Left lung (tissue), 10 donors: ENCODE results near the gene NUAK1. TPM values are rescaled to one million over a fixed set of nuclear protein-coding genes. Genes with fewer than 3 reads are reported as not detected.
A peak's percentile ranks its signal among the peaks of the same experiment; 100 is the strongest.
"Not testable (repeated sequence)": the region's sequence is repeated elsewhere in the genome, so short reads cannot be mapped to it uniquely, and the experiment has no call there.

Source experiments
- ATAC-seq: fragments of 200-7000 bp; cut with Tn5 transposase; one replicate; pipeline ENCODE4 v1.9.1; 2020; ENCODE audit warnings: moderate library complexity
- DNase-seq, 4 donors: peaks; one replicate each; pipeline ENCODE4 v3.0.0-alpha.2; 2013 to 2020
- H3K27ac ChIP-seq, 2 donors: fragments of 200-600 bp; sonication (generic) in 1 of 2; one replicate each; pipeline versions ENCODE4 v1.5.0 to v1.8.0; 2020 to 2021
- H3K27me3 ChIP-seq, 2 donors: fragments of 200-600 bp; sonication (generic) in 1 of 2; one replicate each; pipeline versions ENCODE4 v1.5.0 to v1.8.0; 2020 to 2021
- H3K36me3 ChIP-seq, 2 donors: fragments of 200-600 bp; sonication (generic) in 1 of 2; one replicate each; pipeline versions ENCODE4 v1.5.0 to v1.8.0; 2020 to 2021
- H3K4me1 ChIP-seq, 2 donors: fragments of 200-600 bp; one replicate each; pipeline ENCODE4 v1.8.0; 2021
- H3K4me3 ChIP-seq, 2 donors: fragments of 200-600 bp; sonication (generic) in 1 of 2; one replicate each; pipeline versions ENCODE4 v1.5.0 to v1.8.0; 2020 to 2021; ENCODE audit warnings: mild to moderate bottlenecking in 1 of 2
- H3K9me3 ChIP-seq, 2 donors: fragments of 200-600 bp; sonication (generic) in 1 of 2; one replicate each; pipeline versions ENCODE4 v1.5.0 to v1.8.0; 2020 to 2021
- intact Hi-C, 2 donors: fragments of 100-400 bp; cut with DNase I; formaldehyde crosslinking; loops; one replicate each; pipeline versions ENCODE4 v1.11.2 to v1.14.2; 2022
- polyA plus RNA-seq, 6 donors: library from polyadenylated mRNA; unstranded; fragments of 120-200 nt; gene quantifications; one replicate each; pipeline ENCODE4 v1.2.1, GENCODE V29; 2013; ENCODE audit not compliant: insufficient read length in 6 of 6
- total RNA-seq, 2 donors: library from RNA; stranded (reverse); fragmentation: NEBNext Ultra II Directional; extraction: Animal tissue kit (Norgen Biotek cat#: 25700); gene quantifications; one replicate each; pipeline ENCODE4 v1.2.1, GENCODE V29; 2021
- TF ChIP-seq, protein P1 (sequence below), 2 donors: fragments of 200-600 bp; sonication (generic) in 1 of 2; IDR thresholded peaks; one replicate each; pipeline versions ENCODE4 v1.5.0 to v1.8.0; 2021; ENCODE audit warnings: antibody characterized with exemption in 2 of 2
- donor health status: DM: no; HTN: yes; CAD: no.
- donor health status: DM: no; HTN: no; CAD: no.

The NUAK1 gene
- total and polyA plus RNA-seq, 8 donors = 6.5 to 11.7 (median 8.1) TPM

DNA sequence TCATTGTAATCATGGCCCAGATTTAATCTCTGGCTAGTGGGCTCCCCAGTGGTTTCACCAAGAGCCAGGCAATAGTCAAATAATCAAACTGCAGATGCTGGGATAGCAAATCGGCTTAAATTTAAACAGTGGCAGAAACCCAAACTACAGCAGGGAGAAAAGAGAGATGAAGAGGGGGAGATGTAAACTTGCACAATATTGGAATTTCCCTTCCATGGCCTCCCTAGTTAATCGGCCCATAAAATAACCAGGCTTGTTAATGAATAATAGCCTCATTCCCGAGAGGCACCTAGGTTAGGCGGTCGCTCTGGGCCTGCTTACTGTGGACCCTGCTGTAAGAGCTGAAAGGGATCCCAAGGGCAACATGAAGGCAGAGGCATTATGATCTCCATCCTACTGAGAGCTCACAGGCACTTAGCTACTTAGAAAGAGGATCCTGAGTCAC, 116.2 kb downstream of the NUAK1 start:
- TF ChIP-seq, protein P1, sequence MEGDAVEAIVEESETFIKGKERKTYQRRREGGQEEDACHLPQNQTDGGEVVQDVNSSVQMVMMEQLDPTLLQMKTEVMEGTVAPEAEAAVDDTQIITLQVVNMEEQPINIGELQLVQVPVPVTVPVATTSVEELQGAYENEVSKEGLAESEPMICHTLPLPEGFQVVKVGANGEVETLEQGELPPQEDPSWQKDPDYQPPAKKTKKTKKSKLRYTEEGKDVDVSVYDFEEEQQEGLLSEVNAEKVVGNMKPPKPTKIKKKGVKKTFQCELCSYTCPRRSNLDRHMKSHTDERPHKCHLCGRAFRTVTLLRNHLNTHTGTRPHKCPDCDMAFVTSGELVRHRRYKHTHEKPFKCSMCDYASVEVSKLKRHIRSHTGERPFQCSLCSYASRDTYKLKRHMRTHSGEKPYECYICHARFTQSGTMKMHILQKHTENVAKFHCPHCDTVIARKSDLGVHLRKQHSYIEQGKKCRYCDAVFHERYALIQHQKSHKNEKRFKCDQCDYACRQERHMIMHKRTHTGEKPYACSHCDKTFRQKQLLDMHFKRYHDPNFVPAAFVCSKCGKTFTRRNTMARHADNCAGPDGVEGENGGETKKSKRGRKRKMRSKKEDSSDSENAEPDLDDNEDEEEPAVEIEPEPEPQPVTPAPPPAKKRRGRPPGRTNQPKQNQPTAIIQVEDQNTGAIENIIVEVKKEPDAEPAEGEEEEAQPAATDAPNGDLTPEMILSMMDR (IDR thresholded peaks at IDR 0.05) = no peak
- DNase-seq = peak in 1 of 4 donors; percentile 19
- no peaks in the 10 kb centered on the region for H3K27me3 ChIP-seq
- H3K9me3 ChIP-seq = peaks cover 0 to 14% of the 10 kb centered on the region in 2 donors
- H3K4me1 ChIP-seq = no peaks in the 10 kb centered on the region
- no peak for ATAC-seq
- H3K27ac ChIP-seq = no peak overlapping the region
- intact Hi-C loops = no loop called here
- H3K4me3 ChIP-seq = no peak overlapping the region
- no peaks in the 10 kb centered on the region for H3K36me3 ChIP-seq

DNA sequence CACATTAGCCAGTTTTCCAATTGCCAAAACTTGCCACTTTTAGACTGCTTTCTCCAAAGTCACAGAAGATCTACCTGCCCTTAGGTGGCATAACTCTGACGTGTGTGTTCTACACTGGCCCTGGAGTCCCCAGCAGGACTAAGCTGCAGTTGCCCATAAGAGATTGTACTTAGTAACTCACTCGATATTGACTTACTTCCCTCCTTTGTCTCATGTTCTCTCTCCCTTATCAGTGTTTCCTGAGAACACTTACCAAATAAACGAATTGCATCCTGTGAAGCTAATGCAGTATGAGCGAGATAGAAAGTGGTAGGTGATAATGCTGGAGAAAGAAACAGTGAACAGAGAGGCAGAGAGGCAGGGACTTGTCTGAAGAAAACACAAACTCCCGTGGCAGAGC, 117.2 kb downstream of the NUAK1 start:
- Histone ChIP-seq H3K4me1 (no peaks in the 10 kb centered on the region), H3K4me3 (no peak overlapping the region), H3K9me3 (peaks cover 0 to 17% of the 10 kb centered on the region in 2 donors), H3K27me3 (no peaks in the 10 kb centered on the region), H3K36me3 (no peaks in the 10 kb centered on the region), H3K27ac (no peak overlapping the region)
- DNase-seq = no peak
- ATAC-seq = no peak
- TF ChIP-seq, protein P1 (IDR thresholded peaks at IDR 0.05) = no peak
- intact Hi-C loops = no loop called here

DNA sequence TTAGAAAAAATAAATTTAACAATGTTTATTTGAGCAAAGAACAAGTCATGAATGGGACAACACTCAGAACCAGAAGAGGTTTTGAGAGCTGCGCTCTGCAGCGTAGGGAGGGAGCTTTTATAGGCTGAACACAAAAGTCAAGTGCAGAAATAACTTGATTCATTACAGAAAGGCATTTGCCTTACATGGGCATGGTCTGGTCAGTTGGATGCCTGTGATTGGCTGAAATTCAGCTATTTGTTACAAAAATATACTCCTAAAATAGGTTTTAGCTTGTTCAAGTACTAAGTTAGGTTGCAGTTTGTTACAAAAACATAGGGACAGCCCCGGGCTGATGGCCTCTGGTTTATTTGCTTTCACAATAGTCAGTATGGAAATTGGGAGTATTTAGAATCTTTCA, 118.0 kb downstream of the NUAK1 start:
- H3K36me3 ChIP-seq = no peaks in the 10 kb centered on the region
- peaks cover 0 to 17% of the 10 kb centered on the region in 2 donors for H3K9me3 ChIP-seq
- no peak overlapping the region for H3K27ac ChIP-seq
- DNase-seq (no peak), ATAC-seq (peak; percentile 84)
- intact Hi-C loops = no loop called here
- no peaks in the 10 kb centered on the region for H3K4me1 ChIP-seq
- no peaks in the 10 kb centered on the region for H3K27me3 ChIP-seq
- H3K4me3 ChIP-seq = no peak overlapping the region
- TF ChIP-seq, protein P1 (IDR thresholded peaks at IDR 0.05) = no peak

DNA sequence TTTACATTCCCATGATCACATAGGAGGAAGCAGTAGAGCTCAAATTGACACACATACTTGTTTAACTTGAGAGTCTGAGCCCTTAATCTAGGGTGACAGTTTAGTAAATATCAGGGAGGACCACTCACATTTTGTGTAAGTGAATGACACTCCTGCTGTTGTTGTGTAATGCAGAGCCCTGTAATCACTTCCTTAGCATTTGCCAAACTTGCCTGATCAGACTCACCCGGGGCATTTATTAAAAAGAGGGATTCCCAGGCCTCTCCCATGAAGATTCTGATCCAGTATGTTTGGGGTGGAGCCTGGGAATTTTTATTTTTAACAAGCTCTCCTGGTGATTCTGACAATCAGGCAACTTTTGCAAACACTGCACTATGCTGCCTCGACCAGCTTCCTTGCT, 119.6 kb downstream of the NUAK1 start:
- TF ChIP-seq, protein P1 (IDR thresholded peaks at IDR 0.05) = no peak
- Histone ChIP-seq H3K36me3 (no peaks in the 10 kb centered on the region), H3K27me3 (no peaks in the 10 kb centered on the region), H3K27ac (no peak overlapping the region), H3K9me3 (peaks cover 0 to 17% of the 10 kb centered on the region in 2 donors), H3K4me1 (no peaks in the 10 kb centered on the region), H3K4me3 (no peak overlapping the region)
- intact Hi-C loops = no loop called here
- DNase-seq (no peak), ATAC-seq (no peak)

DNA sequence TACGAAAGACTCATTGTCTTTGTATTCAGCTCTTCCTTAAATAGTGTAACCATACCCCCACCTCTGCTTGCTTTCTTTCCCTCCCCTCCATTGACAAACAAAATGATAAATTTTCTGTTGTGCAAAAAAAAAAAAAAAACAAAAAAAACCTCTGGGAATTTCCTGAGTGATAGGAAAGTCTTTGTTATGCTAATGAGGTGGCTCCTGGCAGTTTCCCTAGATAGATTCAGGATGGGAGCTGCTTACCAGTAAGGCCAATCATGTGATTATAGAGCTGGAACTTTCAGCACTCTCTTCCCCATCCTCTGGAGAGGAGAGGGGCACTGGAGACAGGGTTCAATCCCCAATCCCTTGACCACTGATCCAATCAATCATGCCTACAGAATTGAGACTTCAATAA, 120.5 kb downstream of the NUAK1 start:
- no peak overlapping the region for H3K27ac ChIP-seq
- H3K36me3 ChIP-seq = no peaks in the 10 kb centered on the region
- intact Hi-C loops = no loop called here
- H3K9me3 ChIP-seq = peaks cover 0 to 17% of the 10 kb centered on the region in 2 donors
- H3K4me1 ChIP-seq = no peaks in the 10 kb centered on the region
- DNase-seq (no peak), ATAC-seq (no peak)
- H3K4me3 ChIP-seq = no peak overlapping the region
- H3K27me3 ChIP-seq = no peaks in the 10 kb centered on the region
- TF ChIP-seq, protein P1 (IDR thresholded peaks at IDR 0.05) = no peak

DNA sequence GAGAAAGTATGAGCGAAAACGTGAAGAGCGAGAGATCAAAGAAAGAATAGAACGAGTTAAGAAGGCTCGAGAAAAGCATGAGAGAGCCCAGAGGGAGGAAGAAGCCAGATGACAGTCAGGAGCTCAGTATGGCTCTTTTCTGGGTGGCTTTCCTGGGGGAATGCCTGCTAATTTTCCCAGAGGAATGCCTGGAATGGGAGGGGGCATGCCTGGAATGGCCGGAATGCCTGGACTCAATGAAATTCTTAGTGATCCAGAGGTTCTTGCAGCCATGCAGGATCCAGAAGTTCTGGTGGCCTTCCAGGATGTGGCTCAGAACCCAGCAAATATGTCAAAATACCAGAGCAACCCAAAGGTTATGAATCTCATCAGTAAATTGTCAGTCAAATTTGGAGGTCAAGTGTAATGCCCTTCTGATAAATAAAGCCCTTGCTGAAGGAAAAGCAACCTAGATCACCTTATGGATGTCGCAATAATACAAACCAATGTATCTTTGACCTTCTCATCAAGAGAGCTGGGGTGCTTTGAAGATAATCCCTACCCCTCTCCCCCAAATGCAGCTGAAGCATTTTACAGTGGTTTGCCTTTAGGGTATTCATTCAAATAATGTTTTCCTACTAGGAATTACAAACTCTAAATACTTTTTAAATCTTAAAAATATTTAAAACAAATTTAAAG, 122.0 kb downstream of the NUAK1 start:
- H3K27ac ChIP-seq, H3K4me3 ChIP-seq, intact Hi-C loops, ATAC-seq, DNase-seq, H3K4me1 ChIP-seq, H3K27me3 ChIP-seq, H3K36me3 ChIP-seq: not testable (repeated sequence)
- peaks cover 0 to 17% of the 10 kb centered on the region in 2 donors for H3K9me3 ChIP-seq
